Chondrocyte (in vitro differentiated cells): ENCODE data around the gene MAP2K5. TPM values are rescaled to one million over a fixed set of nuclear protein-coding genes. Genes with fewer than 3 reads are reported as not detected.

Experiments
- DNase-seq: peaks from one replicate; pipeline ENCODE4 v3.0.0; 2021; ENCODE audit warnings: mixed read lengths, low spot score
- H3K27ac Mint-ChIP-seq: one replicate; pipeline ENCODE4 v1.8.0; 2021; ENCODE audit warnings: mild to moderate bottlenecking, moderate library complexity, mixed read lengths; ENCODE audit not compliant: unreplicated experiment
- H3K27me3 Mint-ChIP-seq: 2 replicates; pipeline ENCODE4 v1.8.0; 2021; ENCODE audit warnings: low read depth, mixed read lengths
- H3K36me3 Mint-ChIP-seq: 2 replicates; pipeline ENCODE4 v1.8.0; 2021; ENCODE audit warnings: low read depth, mixed read lengths
- H3K4me1 Mint-ChIP-seq: 2 replicates; pipeline ENCODE4 v1.8.0; 2021; ENCODE audit warnings: low read depth, mild to moderate bottlenecking, mixed read lengths
- H3K4me3 Mint-ChIP-seq: one replicate; pipeline ENCODE4 v1.8.0; 2021; ENCODE audit warnings: mild to moderate bottlenecking, moderate library complexity, mixed read lengths; ENCODE audit not compliant: unreplicated experiment
- H3K9me3 Mint-ChIP-seq: 2 replicates; pipeline ENCODE4 v1.8.0; 2021; ENCODE audit warnings: low read depth, mixed read lengths
- total RNA-seq: library from RNA; stranded (reverse); gene quantifications from 3 replicates; pipeline ENCODE4 v1.2.1, GENCODE V29; 2021
- TF ChIP-seq, protein P1 (sequence below): fragments of 200-600 bp; sonication (generic); IDR thresholded peaks from 2 replicates; pipeline ENCODE4 v1.5.0; 2021; ENCODE audit warnings: antibody characterized with exemption, mild to moderate bottlenecking, moderate library complexity

Gene MAP2K5
- total RNA-seq, 1 donor from 2014 or later: 14.0 TPM

- Mint-ChIP-seq H3K27me3 (no peaks in the 10 kb centered on the region), H3K27ac (no peak overlapping the region), H3K4me1 (no peaks in the 10 kb centered on the region), H3K9me3 (no peaks in the 10 kb centered on the region), H3K36me3 (peaks cover 9% of the 10 kb centered on the region), H3K4me3 (no peak overlapping the region)
- DNase-seq: no peak
- TF ChIP-seq, protein P1, sequence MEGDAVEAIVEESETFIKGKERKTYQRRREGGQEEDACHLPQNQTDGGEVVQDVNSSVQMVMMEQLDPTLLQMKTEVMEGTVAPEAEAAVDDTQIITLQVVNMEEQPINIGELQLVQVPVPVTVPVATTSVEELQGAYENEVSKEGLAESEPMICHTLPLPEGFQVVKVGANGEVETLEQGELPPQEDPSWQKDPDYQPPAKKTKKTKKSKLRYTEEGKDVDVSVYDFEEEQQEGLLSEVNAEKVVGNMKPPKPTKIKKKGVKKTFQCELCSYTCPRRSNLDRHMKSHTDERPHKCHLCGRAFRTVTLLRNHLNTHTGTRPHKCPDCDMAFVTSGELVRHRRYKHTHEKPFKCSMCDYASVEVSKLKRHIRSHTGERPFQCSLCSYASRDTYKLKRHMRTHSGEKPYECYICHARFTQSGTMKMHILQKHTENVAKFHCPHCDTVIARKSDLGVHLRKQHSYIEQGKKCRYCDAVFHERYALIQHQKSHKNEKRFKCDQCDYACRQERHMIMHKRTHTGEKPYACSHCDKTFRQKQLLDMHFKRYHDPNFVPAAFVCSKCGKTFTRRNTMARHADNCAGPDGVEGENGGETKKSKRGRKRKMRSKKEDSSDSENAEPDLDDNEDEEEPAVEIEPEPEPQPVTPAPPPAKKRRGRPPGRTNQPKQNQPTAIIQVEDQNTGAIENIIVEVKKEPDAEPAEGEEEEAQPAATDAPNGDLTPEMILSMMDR: no peak
Observed at GRCh38 chr15:67782691-67782991, 240.1 kb downstream of the MAP2K5 start.

- no peaks in the 10 kb centered on the region for H3K9me3 Mint-ChIP-seq
- H3K4me3 Mint-ChIP-seq: no peak overlapping the region
Observed at GRCh38 chr15:67783303-67783702, 240.8 kb downstream of the MAP2K5 start.

DNA sequence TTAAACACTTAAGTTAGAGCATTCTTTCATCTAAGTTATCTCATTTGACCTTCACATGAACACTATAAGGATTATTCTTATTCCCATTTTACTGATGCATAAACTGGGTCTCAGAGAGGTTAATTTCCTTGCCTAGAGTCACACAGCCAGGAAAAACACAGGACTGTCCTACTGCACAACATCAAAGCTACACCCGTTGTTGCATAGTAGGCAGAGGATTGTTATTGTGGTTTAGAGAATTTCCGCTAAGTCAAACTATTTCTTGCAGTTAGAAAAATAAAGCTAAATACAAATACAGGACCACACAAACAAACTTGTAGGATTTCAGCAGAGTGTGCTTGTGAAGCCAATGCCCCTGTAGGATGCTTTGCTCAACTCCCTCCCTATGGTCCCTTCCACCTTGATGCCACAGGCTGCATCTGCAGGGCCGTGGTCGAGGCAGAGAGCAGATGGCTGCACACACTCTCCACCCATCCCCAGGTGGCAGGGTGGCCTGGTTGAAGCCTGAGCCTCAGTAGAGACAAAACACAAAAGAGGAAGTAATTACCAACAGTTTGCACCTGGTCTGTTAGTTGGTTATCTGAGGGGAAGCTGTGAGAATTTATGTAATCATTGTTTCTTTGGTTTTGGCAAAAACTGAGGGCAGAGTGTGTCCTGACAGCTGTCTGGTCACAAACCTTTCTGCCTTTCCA is 241.7 kb downstream of the MAP2K5 start:
- peaks cover 9% of the 10 kb centered on the region for H3K36me3 Mint-ChIP-seq
- TF ChIP-seq, protein P1: no peak
- no peak overlapping the region for H3K4me3 Mint-ChIP-seq
- DNase-seq: no peak
- H3K27ac Mint-ChIP-seq: no peak overlapping the region
- no peaks in the 10 kb centered on the region for H3K4me1 Mint-ChIP-seq
- no peaks in the 10 kb centered on the region for H3K9me3 Mint-ChIP-seq
- no peaks in the 10 kb centered on the region for H3K27me3 Mint-ChIP-seq

More at GRCh38 chr15:67783303-67783702, 240.8 kb downstream of the MAP2K5 start:
- H3K27me3 Mint-ChIP-seq: no peaks in the 10 kb centered on the region
- H3K27ac Mint-ChIP-seq: no peak overlapping the region
- peaks cover 9% of the 10 kb centered on the region for H3K36me3 Mint-ChIP-seq
- DNase-seq: no peak
- TF ChIP-seq, protein P1: no peak
- H3K4me1 Mint-ChIP-seq: no peaks in the 10 kb centered on the region

- Mint-ChIP-seq H3K4me3 (no peak overlapping the region), H3K4me1 (no peaks in the 10 kb centered on the region), H3K36me3 (peaks cover 9% of the 10 kb centered on the region), H3K9me3 (no peaks in the 10 kb centered on the region), H3K27ac (no peak overlapping the region), H3K27me3 (no peaks in the 10 kb centered on the region)
- no peak for DNase-seq
- TF ChIP-seq, protein P1: no peak
Observed at GRCh38 chr15:67784856-67785430, 242.4 kb downstream of the MAP2K5 start.

DNA sequence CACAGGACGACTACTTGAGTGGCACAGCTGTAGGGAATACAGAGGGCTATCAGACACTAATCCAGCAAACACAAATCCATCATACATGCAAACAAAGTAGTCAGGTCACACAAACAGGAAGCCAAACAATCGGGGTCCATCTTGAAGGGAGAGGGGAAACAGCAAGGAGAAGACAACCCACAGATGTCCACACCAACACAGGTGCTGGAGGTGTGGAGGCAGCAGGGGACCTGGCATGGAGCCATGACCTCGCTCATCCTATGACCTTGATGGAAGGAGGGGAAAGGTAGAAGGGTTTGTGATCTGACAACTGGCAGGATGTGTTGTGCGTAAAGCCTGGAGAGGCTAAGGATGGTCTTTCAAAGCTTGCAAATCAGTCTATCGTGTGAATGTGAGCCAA is 242.9 kb downstream of the MAP2K5 start:
- no peak overlapping the region for H3K27ac Mint-ChIP-seq
- H3K4me3 Mint-ChIP-seq: no peak overlapping the region
- DNase-seq: no peak
- no peaks in the 10 kb centered on the region for H3K4me1 Mint-ChIP-seq
- TF ChIP-seq, protein P1: no peak
- H3K36me3 Mint-ChIP-seq: peaks cover 9% of the 10 kb centered on the region
- H3K9me3 Mint-ChIP-seq: no peaks in the 10 kb centered on the region
- H3K27me3 Mint-ChIP-seq: no peaks in the 10 kb centered on the region
